ENCODE measurements around the gene CACNA2D1.

Gene CACNA2D1

GRCh38 chr7:82229164-82229563 is 214.4 kb downstream of the CACNA2D1 start:
- no peaks in the 10 kb centered on the region for H3K4me1 Mint-ChIP-seq
- H3K36me3 Mint-ChIP-seq: no peaks in the 10 kb centered on the region
- H3K4me3 Mint-ChIP-seq: no peak overlapping the region
- H3K27me3 Mint-ChIP-seq: no peaks in the 10 kb centered on the region
- no peak overlapping the region for H3K27ac Mint-ChIP-seq
- ATAC-seq: no peak
- no peaks in the 10 kb centered on the region for H3K9me3 Mint-ChIP-seq

GRCh38 chr7:82226191-82226590 is 217.4 kb downstream of the CACNA2D1 start:
- Mint-ChIP-seq H3K9me3 (peaks cover 2% of the 10 kb centered on the region), H3K4me3 (no peak overlapping the region), H3K27ac (no peak overlapping the region), H3K27me3 (no peaks in the 10 kb centered on the region), H3K36me3 (no peaks in the 10 kb centered on the region), H3K4me1 (no peaks in the 10 kb centered on the region)
- no peak for ATAC-seq

- Mint-ChIP-seq H3K4me3 (no peak overlapping the region), H3K27ac (no peak overlapping the region), H3K36me3 (no peaks in the 10 kb centered on the region), H3K27me3 (no peaks in the 10 kb centered on the region), H3K9me3 (peaks cover 2% of the 10 kb centered on the region), H3K4me1 (no peaks in the 10 kb centered on the region)
- ATAC-seq: no peak
Measured at GRCh38 chr7:82224529-82224928, 219.0 kb downstream of the CACNA2D1 start.

GRCh38 chr7:82223580-82223979 is 220.0 kb downstream of the CACNA2D1 start:
- Mint-ChIP-seq H3K4me3 (no peak overlapping the region), H3K27ac (no peak overlapping the region), H3K36me3 (no peaks in the 10 kb centered on the region), H3K9me3 (peaks cover 2% of the 10 kb centered on the region), H3K27me3 (no peaks in the 10 kb centered on the region), H3K4me1 (no peaks in the 10 kb centered on the region)
- no peak for ATAC-seq

- Mint-ChIP-seq H3K36me3 (no peaks in the 10 kb centered on the region), H3K4me1 (no peaks in the 10 kb centered on the region), H3K9me3 (peaks cover 2% of the 10 kb centered on the region), H3K4me3 (no peak overlapping the region), H3K27me3 (no peaks in the 10 kb centered on the region), H3K27ac (no peak overlapping the region)
- ATAC-seq: no peak
Measured at GRCh38 chr7:82221152-82221674, 222.4 kb downstream of the CACNA2D1 start.

GRCh38 chr7:82212466-82212865 is 231.1 kb downstream of the CACNA2D1 start:
- H3K36me3 Mint-ChIP-seq: no peaks in the 10 kb centered on the region
- H3K4me3 Mint-ChIP-seq: no peak overlapping the region
- no peak for ATAC-seq
- peaks cover 2% of the 10 kb centered on the region for H3K9me3 Mint-ChIP-seq
- H3K27me3 Mint-ChIP-seq: no peaks in the 10 kb centered on the region
- H3K27ac Mint-ChIP-seq: no peak overlapping the region
- no peaks in the 10 kb centered on the region for H3K4me1 Mint-ChIP-seq

GRCh38 chr7:82211333-82211732 is 232.2 kb downstream of the CACNA2D1 start:
- Mint-ChIP-seq H3K4me3 (no peak overlapping the region), H3K9me3 (peaks cover 2% of the 10 kb centered on the region), H3K36me3 (no peaks in the 10 kb centered on the region), H3K27ac (no peak overlapping the region), H3K27me3 (no peaks in the 10 kb centered on the region), H3K4me1 (no peaks in the 10 kb centered on the region)
- no peak for ATAC-seq

GRCh38 chr7:82210416-82211184 is 233.0 kb downstream of the CACNA2D1 start:
- Mint-ChIP-seq H3K36me3 (no peaks in the 10 kb centered on the region), H3K27me3 (no peaks in the 10 kb centered on the region), H3K9me3 (peaks cover 2% of the 10 kb centered on the region), H3K4me3 (no peak overlapping the region), H3K4me1 (no peaks in the 10 kb centered on the region), H3K27ac (no peak overlapping the region)
- no peak for ATAC-seq

GRCh38 chr7:82209179-82209747 is 234.3 kb downstream of the CACNA2D1 start:
- Mint-ChIP-seq H3K27ac (no peak overlapping the region), H3K4me3 (no peak overlapping the region), H3K4me1 (no peaks in the 10 kb centered on the region), H3K27me3 (no peaks in the 10 kb centered on the region), H3K36me3 (no peaks in the 10 kb centered on the region), H3K9me3 (no peaks in the 10 kb centered on the region)
- no peak for ATAC-seq

- Mint-ChIP-seq H3K27ac (no peak overlapping the region), H3K4me3 (no peak overlapping the region), H3K4me1 (no peaks in the 10 kb centered on the region), H3K27me3 (no peaks in the 10 kb centered on the region), H3K36me3 (no peaks in the 10 kb centered on the region), H3K9me3 (peaks cover 8% of the 10 kb centered on the region)
- no peak for ATAC-seq
Measured at GRCh38 chr7:82204694-82205093, 238.9 kb downstream of the CACNA2D1 start.

GRCh38 chr7:82202965-82203364 is 240.6 kb downstream of the CACNA2D1 start:
- H3K27ac Mint-ChIP-seq: no peak overlapping the region
- no peaks in the 10 kb centered on the region for H3K27me3 Mint-ChIP-seq
- H3K36me3 Mint-ChIP-seq: no peaks in the 10 kb centered on the region
- H3K9me3 Mint-ChIP-seq: peaks cover 8% of the 10 kb centered on the region
- no peak overlapping the region for H3K4me3 Mint-ChIP-seq
- peak; percentile 51 for ATAC-seq
- H3K4me1 Mint-ChIP-seq: no peaks in the 10 kb centered on the region

GRCh38 chr7:82202107-82202506 is 241.5 kb downstream of the CACNA2D1 start:
- Mint-ChIP-seq H3K4me3 (no peak overlapping the region), H3K36me3 (no peaks in the 10 kb centered on the region), H3K27me3 (no peaks in the 10 kb centered on the region), H3K27ac (no peak overlapping the region), H3K4me1 (no peaks in the 10 kb centered on the region), H3K9me3 (peaks cover 8% of the 10 kb centered on the region)
- no peak for ATAC-seq

GRCh38 chr7:82200601-82201000 is 243.0 kb downstream of the CACNA2D1 start:
- no peak overlapping the region for H3K4me3 Mint-ChIP-seq
- ATAC-seq: no peak
- no peaks in the 10 kb centered on the region for H3K4me1 Mint-ChIP-seq
- H3K36me3 Mint-ChIP-seq: no peaks in the 10 kb centered on the region
- no peak overlapping the region for H3K27ac Mint-ChIP-seq
- peaks cover 11% of the 10 kb centered on the region for H3K9me3 Mint-ChIP-seq
- no peaks in the 10 kb centered on the region for H3K27me3 Mint-ChIP-seq

GRCh38 chr7:82194016-82194643 is 249.4 kb downstream of the CACNA2D1 start:
- no peaks in the 10 kb centered on the region for H3K4me1 Mint-ChIP-seq
- ATAC-seq: no peak
- no peaks in the 10 kb centered on the region for H3K36me3 Mint-ChIP-seq
- no peak overlapping the region for H3K4me3 Mint-ChIP-seq
- H3K27ac Mint-ChIP-seq: no peak overlapping the region
- no peaks in the 10 kb centered on the region for H3K27me3 Mint-ChIP-seq
- H3K9me3 Mint-ChIP-seq: peaks cover 6% of the 10 kb centered on the region

GRCh38 chr7:82188636-82189035 is 254.9 kb downstream of the CACNA2D1 start:
- no peak for ATAC-seq
- no peaks in the 10 kb centered on the region for H3K36me3 Mint-ChIP-seq
- H3K4me3 Mint-ChIP-seq: no peak overlapping the region
- H3K27ac Mint-ChIP-seq: no peak overlapping the region
- no peaks in the 10 kb centered on the region for H3K27me3 Mint-ChIP-seq
- H3K9me3 Mint-ChIP-seq: peaks cover 5% of the 10 kb centered on the region
- no peaks in the 10 kb centered on the region for H3K4me1 Mint-ChIP-seq

- H3K36me3 Mint-ChIP-seq: no peaks in the 10 kb centered on the region
- H3K27ac Mint-ChIP-seq: no peak overlapping the region
- ATAC-seq: no peak
- peaks cover 5% of the 10 kb centered on the region for H3K9me3 Mint-ChIP-seq
- no peaks in the 10 kb centered on the region for H3K27me3 Mint-ChIP-seq
- H3K4me3 Mint-ChIP-seq: no peak overlapping the region
- H3K4me1 Mint-ChIP-seq: no peaks in the 10 kb centered on the region
Measured at GRCh38 chr7:82185443-82185842, 258.1 kb downstream of the CACNA2D1 start.

All from stimulated activated memory B cell treated with anti-CD40 and anti-IgM and Interleukin-4, amounts not matched to agents 10 μg/mL and 1 μg/mL and 100 μg/mL, for 72 hours (primary cell).